GM19372 (cell line): ENCODE results near the gene ST6GALNAC1.

Experiments
- ATAC-seq: cut with Tn5 transposase; IDR thresholded peaks from one replicate; pipeline ENCODE4 v1.9.1; 2021; ENCODE audit warnings: mild to moderate bottlenecking, low read depth, moderate library complexity; ENCODE audit not compliant: unreplicated experiment

Gene ST6GALNAC1

DNA sequence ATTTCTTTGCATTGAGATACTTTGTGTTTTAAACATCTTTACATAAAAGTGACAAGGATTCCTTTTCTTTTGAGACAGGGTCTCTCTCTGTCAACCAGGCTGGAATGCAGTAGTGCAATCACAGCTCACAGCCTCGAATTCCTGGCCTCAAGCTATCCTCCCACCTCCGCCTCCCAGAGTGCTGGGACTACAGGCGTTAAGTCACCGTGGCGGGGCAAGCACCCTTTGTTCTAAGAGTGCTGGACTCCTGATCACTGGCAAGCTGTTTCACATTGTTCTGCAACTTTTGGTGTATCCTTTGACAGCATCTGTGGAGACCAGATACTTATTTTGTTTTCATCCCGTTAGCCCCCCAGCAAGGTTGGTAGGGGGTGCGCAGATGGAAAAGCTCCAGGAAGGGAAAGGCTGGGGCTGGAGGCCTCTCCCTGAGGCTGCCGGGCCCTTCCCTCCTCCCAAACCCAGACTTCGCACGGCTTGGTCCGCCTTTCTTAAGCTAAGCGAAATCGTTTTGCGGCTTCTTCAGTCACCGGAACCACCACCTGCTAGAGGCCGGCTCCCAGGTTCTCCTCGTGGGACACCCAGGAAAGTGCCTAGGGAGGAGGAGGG lies 59.0 kb downstream of the ST6GALNAC1 start:
- no peak for ATAC-seq

DNA sequence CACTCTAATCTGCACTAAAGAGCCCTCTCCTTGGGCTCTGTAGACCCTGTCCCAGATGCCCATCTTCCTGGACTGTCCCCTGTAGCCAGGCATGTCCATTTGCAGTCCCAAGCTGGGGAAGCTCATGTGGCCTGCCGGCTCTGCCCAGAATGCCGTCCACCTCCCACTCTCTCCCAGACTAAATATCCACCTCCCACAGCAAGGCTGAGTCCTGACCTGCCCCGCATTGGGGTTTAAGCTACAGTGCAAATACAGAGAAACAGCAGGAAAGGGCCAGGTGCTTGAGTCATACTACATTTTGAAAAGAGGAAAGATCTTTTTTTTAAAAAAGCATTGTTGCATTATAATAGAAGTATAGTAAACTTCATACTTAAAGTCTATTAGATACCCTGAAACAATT lies 60.9 kb downstream of the ST6GALNAC1 start:
- no peak for ATAC-seq

GRCh38 chr17:76581515-76581914 lies 62.0 kb downstream of the ST6GALNAC1 start:
- ATAC-seq: no peak

- ATAC-seq: no peak
Measured at GRCh38 chr17:76579281-76579680, 64.3 kb downstream of the ST6GALNAC1 start.

DNA sequence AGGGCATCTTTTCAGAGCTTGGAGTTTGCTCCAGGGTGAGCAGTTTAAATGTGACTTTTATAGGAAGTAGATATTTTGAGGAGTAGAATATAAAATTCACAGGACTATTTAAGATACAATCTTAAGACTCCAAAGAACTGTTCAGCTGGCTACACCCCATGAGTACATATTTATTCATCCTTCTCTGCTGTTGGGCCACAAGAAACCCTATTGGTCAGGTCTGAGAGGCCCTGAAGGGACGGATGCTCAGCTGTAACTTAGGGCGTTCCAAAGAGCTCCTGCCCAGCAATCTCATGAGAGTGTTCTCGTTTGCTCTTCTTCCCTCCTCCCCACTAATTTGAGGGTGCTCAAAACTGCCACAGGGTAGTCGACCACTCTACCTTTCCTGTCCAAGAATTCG lies 65.2 kb downstream of the ST6GALNAC1 start:
- no peak for ATAC-seq

DNA sequence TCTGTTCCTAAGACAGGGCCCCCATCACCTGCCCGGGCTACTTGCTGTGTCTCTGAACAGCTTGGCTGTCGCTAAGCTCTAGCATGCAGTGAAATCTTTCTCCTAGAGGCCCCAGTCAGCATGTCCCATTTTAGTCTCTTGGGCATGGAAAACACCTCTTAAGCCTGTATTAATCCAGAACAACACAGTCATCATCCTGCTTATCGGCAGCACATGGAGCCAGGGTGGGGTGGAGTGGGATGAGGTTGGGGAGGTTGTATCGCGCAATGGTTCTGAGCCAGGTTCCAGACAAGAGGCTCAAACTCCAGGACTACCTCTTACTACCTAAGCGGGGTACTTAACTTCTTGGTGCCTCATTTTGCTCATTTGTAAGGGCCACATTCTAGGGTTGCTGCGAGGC lies 65.7 kb downstream of the ST6GALNAC1 start:
- no peak for ATAC-seq

- ATAC-seq: no peak
Measured at GRCh38 chr17:76576189-76576588, 67.4 kb downstream of the ST6GALNAC1 start.

GRCh38 chr17:76575570-76575969 lies 68.0 kb downstream of the ST6GALNAC1 start:
- ATAC-seq: no peak
